ENCODE measurements around the gene ZIC2. TPM values are rescaled to one million over a fixed set of nuclear protein-coding genes. Genes with fewer than 3 reads are reported as not detected.
"Not testable (repeated sequence)": the region's sequence is repeated elsewhere in the genome, so short reads cannot be mapped to it uniquely, and the experiment has no call there.

The ZIC2 gene
- total RNA-seq, 3 donors from 2014 or later = 0.09 to 0.31 TPM; not detected in 1

DNA sequence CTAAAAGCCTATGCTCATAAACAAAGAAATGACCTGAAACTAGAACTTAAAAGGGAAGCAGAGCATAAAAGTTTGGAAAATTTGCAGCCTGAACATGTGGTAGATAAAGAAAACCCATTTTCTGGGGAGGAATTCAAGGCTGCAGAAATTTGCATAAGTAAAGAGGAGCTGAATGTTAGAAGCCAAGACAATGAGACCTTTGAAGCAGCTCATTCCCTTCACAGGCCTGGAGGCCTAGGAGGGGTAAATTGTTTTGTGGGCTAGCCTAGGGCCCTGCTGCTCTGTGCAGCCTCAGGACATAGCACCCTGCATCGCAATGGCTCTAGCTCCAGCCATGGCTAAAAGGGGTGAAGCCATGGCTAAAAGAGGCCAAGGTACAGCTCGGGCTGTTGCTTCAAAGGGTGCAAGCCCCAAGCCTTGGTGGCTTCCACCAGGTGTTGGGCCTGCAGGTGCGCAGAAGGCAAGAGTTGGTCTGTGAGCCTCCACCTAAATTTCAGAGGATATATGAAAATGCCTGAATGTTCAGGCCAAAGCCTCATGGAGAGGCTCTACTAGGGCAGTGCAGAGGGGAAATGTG lies 38.3 kb downstream of the ZIC2 start:
- H3K4me3 ChIP-seq = no peak overlapping the region
- intact Hi-C loops (cut with DNase I, micrococcal nuclease) = no loop called here
- ATAC-seq (no peak), DNase-seq (no peak)
- no peaks in the 10 kb centered on the region for H3K36me3 ChIP-seq (ENCODE audit: low read depth)
- TF ChIP-seq, protein P1, sequence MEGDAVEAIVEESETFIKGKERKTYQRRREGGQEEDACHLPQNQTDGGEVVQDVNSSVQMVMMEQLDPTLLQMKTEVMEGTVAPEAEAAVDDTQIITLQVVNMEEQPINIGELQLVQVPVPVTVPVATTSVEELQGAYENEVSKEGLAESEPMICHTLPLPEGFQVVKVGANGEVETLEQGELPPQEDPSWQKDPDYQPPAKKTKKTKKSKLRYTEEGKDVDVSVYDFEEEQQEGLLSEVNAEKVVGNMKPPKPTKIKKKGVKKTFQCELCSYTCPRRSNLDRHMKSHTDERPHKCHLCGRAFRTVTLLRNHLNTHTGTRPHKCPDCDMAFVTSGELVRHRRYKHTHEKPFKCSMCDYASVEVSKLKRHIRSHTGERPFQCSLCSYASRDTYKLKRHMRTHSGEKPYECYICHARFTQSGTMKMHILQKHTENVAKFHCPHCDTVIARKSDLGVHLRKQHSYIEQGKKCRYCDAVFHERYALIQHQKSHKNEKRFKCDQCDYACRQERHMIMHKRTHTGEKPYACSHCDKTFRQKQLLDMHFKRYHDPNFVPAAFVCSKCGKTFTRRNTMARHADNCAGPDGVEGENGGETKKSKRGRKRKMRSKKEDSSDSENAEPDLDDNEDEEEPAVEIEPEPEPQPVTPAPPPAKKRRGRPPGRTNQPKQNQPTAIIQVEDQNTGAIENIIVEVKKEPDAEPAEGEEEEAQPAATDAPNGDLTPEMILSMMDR (IDR thresholded peaks at IDR 0.05) = no peak
- H3K4me1 ChIP-seq (ENCODE audit: low read depth) = no peaks in the 10 kb centered on the region
- no peaks in the 10 kb centered on the region for H3K9me3 ChIP-seq

DNA sequence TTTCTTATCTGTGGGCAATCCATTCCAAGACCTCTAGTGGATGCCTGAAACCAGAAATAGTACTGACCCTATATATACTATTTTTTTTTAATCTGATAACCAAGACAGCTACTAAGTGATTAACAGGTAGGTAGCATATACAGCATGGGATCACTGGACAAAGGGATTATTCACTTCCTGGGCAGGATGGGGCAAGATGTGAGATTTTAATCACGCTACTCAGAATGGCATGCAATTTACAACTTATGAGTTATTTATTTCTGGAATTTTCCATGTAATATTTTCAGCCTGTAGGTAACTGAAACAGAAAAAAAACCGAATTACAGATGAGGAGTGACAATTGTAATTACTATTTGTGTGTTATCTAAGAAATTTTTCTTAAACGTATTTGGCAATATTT lies 41.2 kb downstream of the ZIC2 start:
- no peak overlapping the region for H3K4me3 ChIP-seq

DNA sequence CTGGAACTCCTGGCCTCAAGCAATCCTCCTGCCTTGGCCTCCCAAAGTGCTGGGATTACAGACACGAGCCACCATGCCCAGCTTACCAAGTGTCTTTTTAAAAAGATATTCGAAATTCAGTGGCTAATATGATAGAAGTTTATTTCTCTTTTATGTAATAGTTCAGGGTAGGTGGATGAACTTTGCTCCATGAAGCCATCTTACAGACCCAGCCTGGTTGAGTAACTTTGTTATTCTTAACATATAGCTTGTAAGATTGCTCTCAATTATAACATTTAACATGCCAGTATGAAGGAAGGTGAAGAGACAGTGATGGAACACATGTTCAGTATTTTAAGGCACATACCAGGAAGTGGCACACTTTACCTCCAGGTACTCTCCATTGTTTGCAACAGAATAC lies 42.4 kb downstream of the ZIC2 start:
- Histone ChIP-seq H3K4me3 (no peak overlapping the region), H3K36me3 (ENCODE audit: low read depth) (no peaks in the 10 kb centered on the region), H3K4me1 (ENCODE audit: low read depth) (no peaks in the 10 kb centered on the region), H3K9me3 (no peaks in the 10 kb centered on the region)
- peak; percentile 69 for ATAC-seq
- TF ChIP-seq, protein P1 (IDR thresholded peaks at IDR 0.05) = no peak
- DNase-seq = no peak
- intact Hi-C loops (cut with DNase I, micrococcal nuclease) = no loop called here

More for the DNA sequence above, 41.2 kb downstream of the ZIC2 start:
- no peaks in the 10 kb centered on the region for H3K9me3 ChIP-seq
- H3K36me3 ChIP-seq (ENCODE audit: low read depth) = no peaks in the 10 kb centered on the region
- TF ChIP-seq, protein P1 (IDR thresholded peaks at IDR 0.05) = no peak
- ATAC-seq = no peak
- H3K4me1 ChIP-seq (ENCODE audit: low read depth) = no peaks in the 10 kb centered on the region
- no peak for DNase-seq
- intact Hi-C loops (cut with DNase I, micrococcal nuclease) = no loop called here

DNA sequence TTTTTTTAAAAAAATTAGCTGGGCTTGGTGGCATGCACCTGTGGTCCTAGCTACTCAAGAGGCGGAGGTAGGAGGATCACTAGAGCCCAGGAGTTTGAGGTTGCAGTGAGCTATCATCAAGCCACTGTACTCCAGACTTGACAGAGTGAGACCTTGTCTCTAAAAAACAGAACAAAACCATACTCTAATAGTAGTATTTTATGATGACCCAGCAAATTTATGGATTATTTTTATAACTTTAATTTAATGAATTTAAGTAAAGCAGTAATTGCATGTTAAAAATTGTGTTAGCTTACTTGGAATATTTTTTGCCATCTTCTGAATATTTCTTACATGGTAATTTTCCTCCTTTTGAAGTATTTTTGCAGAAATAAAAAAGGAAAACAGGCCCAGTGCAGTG lies 48.3 kb downstream of the ZIC2 start:
- Histone ChIP-seq H3K36me3 (ENCODE audit: low read depth) (no peaks in the 10 kb centered on the region), H3K9me3 (no peaks in the 10 kb centered on the region), H3K4me1 (ENCODE audit: low read depth) (no peaks in the 10 kb centered on the region), H3K4me3 (no peak overlapping the region)
- intact Hi-C loops (cut with DNase I, micrococcal nuclease) = no loop called here
- ATAC-seq (no peak), DNase-seq (no peak)
- TF ChIP-seq, protein P1 (IDR thresholded peaks at IDR 0.05) = no peak

DNA sequence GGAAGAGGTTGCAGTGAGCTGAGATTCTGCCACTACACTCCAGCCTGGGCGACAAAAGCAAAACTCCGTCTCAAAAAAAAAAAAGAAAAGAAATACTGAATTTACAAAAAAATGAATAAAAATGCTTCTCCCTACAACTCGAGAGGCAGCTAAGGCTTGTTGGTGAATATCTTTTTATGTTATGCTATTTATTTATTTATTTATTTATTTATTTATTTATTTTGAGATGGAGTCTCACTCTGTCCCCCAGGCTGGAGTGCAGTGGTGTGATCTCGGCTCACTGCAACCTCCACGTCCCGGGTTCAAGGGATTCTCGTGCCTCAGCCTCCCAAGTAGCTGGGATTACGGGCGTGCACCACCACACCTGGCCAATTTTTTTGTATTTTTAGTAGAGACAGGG lies 51.1 kb downstream of the ZIC2 start:
- ATAC-seq; intact Hi-C loops (cut with DNase I, micrococcal nuclease); H3K36me3 ChIP-seq (ENCODE audit: low read depth); H3K9me3 ChIP-seq; DNase-seq; H3K4me1 ChIP-seq (ENCODE audit: low read depth); H3K4me3 ChIP-seq: not testable (repeated sequence)

DNA sequence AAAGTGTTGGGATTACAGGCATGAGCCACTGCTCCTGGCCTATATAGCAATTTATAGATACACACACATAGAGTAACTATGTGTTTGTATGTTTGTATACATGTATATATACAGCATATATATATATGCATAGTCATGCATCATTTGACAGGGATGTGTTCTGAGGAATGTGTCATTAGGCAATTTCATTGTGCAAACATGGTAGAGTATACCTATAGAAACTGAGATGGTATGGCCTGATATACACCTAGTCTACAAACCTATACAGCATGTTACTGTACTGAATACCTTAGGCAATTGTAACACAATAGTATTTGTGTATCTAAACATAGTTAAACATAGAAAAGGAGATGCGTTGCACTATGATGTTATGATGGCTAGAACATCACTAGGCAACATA lies 54.4 kb downstream of the ZIC2 start:
- TF ChIP-seq, protein P1 (IDR thresholded peaks at IDR 0.05) = no peak
- Histone ChIP-seq H3K4me1 (ENCODE audit: low read depth) (no peaks in the 10 kb centered on the region), H3K4me3 (no peak overlapping the region), H3K36me3 (ENCODE audit: low read depth) (no peaks in the 10 kb centered on the region), H3K9me3 (no peaks in the 10 kb centered on the region)
- ATAC-seq (no peak), DNase-seq (no peak)
- intact Hi-C loops (cut with DNase I, micrococcal nuclease) = no loop called here

Other genes starting within 250 kb of the ZIC2 start
- not detected for gene ZIC5, start 10.0 kb upstream of the ZIC2 start, total RNA-seq
- gene PCCA, start 107.3 kb downstream of the ZIC2 start, total RNA-seq = 10 to 100 TPM; 55.7 to 98.6 (median 70.5) TPM

Measured in mucosa of descending colon (tissue), 3 donors.